ENCODE data around the gene ADAMTS10.

The ADAMTS10 gene

DNA sequence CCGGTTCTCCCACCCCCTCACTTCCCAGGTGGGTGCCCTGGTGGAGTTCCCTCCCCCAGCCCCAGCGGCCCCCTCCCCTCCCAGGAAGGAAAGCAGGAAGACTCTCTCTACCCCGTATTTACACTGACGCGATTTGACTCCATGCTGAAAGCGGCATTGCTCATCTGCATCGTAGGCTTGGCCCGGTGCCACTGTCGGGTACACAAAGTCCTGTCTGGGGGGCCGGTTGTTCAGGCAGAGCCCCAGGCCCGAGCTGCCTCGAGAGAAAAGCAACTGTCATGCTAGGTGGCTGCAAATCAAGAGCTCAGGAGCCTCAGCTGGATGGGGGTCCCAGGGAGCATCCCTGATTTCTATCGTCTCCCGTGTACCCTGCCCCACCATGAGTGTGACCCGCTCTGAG is 14.9 kb downstream of the ADAMTS10 start:
- TF ChIP-seq CTCF (IDR thresholded peaks at IDR 0.05; ENCODE audit: control insufficient read depth, extremely low read depth, insufficient read depth) = no peak
- DNase-seq (ENCODE audit: low read depth) = no peak
- no peak overlapping the region for H3K4me3 ChIP-seq (ENCODE audit: low read depth, low read length)

- DNase-seq (ENCODE audit: low read depth) = no peak
- no peak for TF ChIP-seq CTCF (IDR thresholded peaks at IDR 0.05; ENCODE audit: control insufficient read depth, extremely low read depth, insufficient read depth)
- H3K4me3 ChIP-seq (ENCODE audit: low read depth, low read length) = no peak overlapping the region
Observed at GRCh38 chr19:8593931-8594330, 16.6 kb downstream of the ADAMTS10 start.

GRCh38 chr19:8592231-8593009 is 18.1 kb downstream of the ADAMTS10 start:
- H3K4me3 ChIP-seq (ENCODE audit: low read depth, low read length) = no peak overlapping the region
- no peak for DNase-seq (ENCODE audit: low read depth)
- TF ChIP-seq CTCF (IDR thresholded peaks at IDR 0.05; ENCODE audit: control insufficient read depth, extremely low read depth, insufficient read depth) = no peak

DNA sequence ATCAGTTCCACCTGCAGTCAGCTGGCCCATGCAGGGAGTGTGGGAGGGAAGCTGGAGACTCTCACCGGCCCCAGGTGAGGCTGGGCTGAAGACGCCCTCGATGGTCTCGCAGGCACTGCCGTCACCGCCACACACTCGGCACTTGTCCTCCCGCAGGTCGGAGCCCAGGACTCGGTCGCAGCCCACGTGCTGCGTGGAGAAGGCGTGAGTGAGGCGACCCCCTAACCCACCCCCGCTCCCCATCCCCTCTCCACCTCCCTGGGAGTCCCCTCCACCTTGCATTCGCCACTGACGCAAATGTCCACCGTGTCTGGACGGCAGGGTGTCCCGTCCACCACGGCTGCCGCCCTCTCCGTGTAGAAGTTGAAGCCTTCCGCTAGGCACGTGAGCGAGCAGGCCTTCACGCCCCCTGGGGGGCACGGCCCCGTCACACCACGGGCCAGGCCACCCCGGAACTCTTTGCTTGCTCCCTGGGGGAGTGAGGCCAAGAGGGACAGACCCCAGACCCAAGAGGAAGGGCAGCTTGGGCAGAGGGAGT is 21.3 kb downstream of the ADAMTS10 start:
- H3K4me3 ChIP-seq (ENCODE audit: low read depth, low read length) = no peak overlapping the region
- no peak for DNase-seq (ENCODE audit: low read depth)
- no peak for TF ChIP-seq CTCF (IDR thresholded peaks at IDR 0.05; ENCODE audit: control insufficient read depth, extremely low read depth, insufficient read depth)

GRCh38 chr19:8585894-8586750 is 24.4 kb downstream of the ADAMTS10 start:
- DNase-seq (ENCODE audit: low read depth) = peak; percentile 6
- H3K4me3 ChIP-seq (ENCODE audit: low read depth, low read length) = no peak overlapping the region
- TF ChIP-seq CTCF (IDR thresholded peaks at IDR 0.05; ENCODE audit: control insufficient read depth, extremely low read depth, insufficient read depth) = peak; percentile 87

- H3K4me3 ChIP-seq (ENCODE audit: low read depth, low read length) = no peak overlapping the region
- DNase-seq (ENCODE audit: low read depth) = no peak
- no peak for TF ChIP-seq CTCF (IDR thresholded peaks at IDR 0.05; ENCODE audit: control insufficient read depth, extremely low read depth, insufficient read depth)
Observed at GRCh38 chr19:8584965-8585893, 25.3 kb downstream of the ADAMTS10 start.

All from LNCaP clone FGC (cell line).